ENCODE data around the gene NECTIN3.
A peak's percentile ranks its signal among the peaks of the same experiment; 100 is the strongest.

NECTIN3 gene

GRCh38 chr3:111236836-111237713 lies 165.5 kb downstream of the NECTIN3 start:
- no peak for TF ChIP-seq CTCF (IDR thresholded peaks at IDR 0.05; ENCODE audit: insufficient read depth, low read depth, low read length, missing control alignments)
- H3K4me3 ChIP-seq (ENCODE audit: low read length) = no peak overlapping the region
- peak; percentile 30 for DNase-seq (ENCODE audit: low read depth)

GRCh38 chr3:111237946-111238345 lies 166.3 kb downstream of the NECTIN3 start:
- TF ChIP-seq CTCF (IDR thresholded peaks at IDR 0.05; ENCODE audit: insufficient read depth, low read depth, low read length, missing control alignments) = no peak

GRCh38 chr3:111238885-111239284 lies 167.3 kb downstream of the NECTIN3 start:
- no peak overlapping the region for H3K4me3 ChIP-seq (ENCODE audit: low read length)
- no peak for DNase-seq (ENCODE audit: low read depth)
- TF ChIP-seq CTCF (IDR thresholded peaks at IDR 0.05; ENCODE audit: insufficient read depth, low read depth, low read length, missing control alignments) = no peak

More at GRCh38 chr3:111237946-111238345, 166.3 kb downstream of the NECTIN3 start:
- DNase-seq (ENCODE audit: low read depth) = no peak
- no peak overlapping the region for H3K4me3 ChIP-seq (ENCODE audit: low read length)

DNA sequence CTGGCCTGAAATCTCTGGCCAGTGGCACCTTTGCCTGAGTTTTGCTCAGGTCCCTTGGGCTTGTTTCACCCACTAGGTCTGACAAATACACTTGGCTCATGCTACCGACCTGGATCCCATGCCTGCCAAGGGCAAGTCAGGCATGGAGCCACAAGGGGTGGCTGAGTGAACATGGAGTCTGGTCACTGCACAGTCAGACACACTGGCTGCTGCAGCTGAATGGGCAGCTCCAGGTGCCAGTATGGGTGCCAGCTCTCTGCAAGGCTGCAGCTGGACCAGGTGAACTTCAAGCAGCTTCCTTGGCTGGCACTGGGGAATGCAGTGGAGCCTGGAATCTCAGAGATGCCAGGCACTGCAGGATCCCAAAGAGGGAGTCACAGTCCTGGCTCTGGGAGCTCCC lies 170.3 kb downstream of the NECTIN3 start:
- no peak overlapping the region for H3K4me3 ChIP-seq (ENCODE audit: low read length)
- no peak for DNase-seq (ENCODE audit: low read depth)
- TF ChIP-seq CTCF (IDR thresholded peaks at IDR 0.05; ENCODE audit: insufficient read depth, low read depth, low read length, missing control alignments) = no peak

Data from epithelial cell of esophagus (primary cell).